Measurements from ENCODE around the gene PLB1.

DNA sequence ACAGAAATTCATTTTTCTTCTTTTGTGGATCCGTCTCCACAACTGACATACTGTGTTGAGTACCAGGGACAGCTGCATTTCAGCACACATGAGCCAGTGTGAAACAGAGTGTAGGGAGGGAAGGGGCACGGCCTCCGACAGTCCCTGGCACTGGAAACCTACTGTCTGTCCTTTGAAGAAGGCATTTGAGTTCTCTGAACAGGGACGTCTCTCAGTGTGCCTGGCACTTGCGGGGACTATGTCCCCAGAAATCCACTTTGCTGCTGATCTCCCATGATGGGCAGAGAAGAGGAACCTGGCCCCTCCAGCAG is 48.1 kb downstream of the PLB1 start:
- TF ChIP-seq POLR2A (IDR thresholded peaks at IDR 0.05) (no peak), CTCF (IDR thresholded peaks at IDR 0.05) (no peak)
